Fibroblast of pulmonary artery (primary cell): ENCODE measurements around the gene AMH.
"Not testable (repeated sequence)": the region's sequence is repeated elsewhere in the genome, so short reads cannot be mapped to it uniquely, and the experiment has no call there.

Source experiments
- DNase-seq: peaks from one replicate; pipeline ENCODE4 v3.0.0-alpha.2; 2010; ENCODE audit warnings: low read depth
- H3K4me3 ChIP-seq: replicated peaks from 2 replicates; pipeline ENCODE4 v1.5.1; 2011; ENCODE audit warnings: low read depth, mild to moderate bottlenecking, control low read depth, low read length, moderate library complexity
- CTCF ChIP-seq: IDR thresholded peaks from 2 replicates; pipeline ENCODE4 v1.5.1; 2011; ENCODE audit warnings: mild to moderate bottlenecking, control low read depth, low read length, inconsistent platforms; ENCODE audit errors: missing control alignments

Gene AMH

GRCh38 chr19:2280633-2281264 is 31.6 kb downstream of the AMH start:
- DNase-seq, result no peak
- TF ChIP-seq CTCF, result no peak
- H3K4me3 ChIP-seq, result no peak overlapping the region

- peak overlapping the region; percentile 31 for H3K4me3 ChIP-seq
- DNase-seq, result not testable (repeated sequence)
Observed at GRCh38 chr19:2281265-2282061, 32.3 kb downstream of the AMH start.

- TF ChIP-seq CTCF, result no peak
- peak; percentile 35 for DNase-seq
- peak within 1 kb of the TSS; percentile 31 for H3K4me3 ChIP-seq
Observed at GRCh38 chr19:2282062-2282861, 33.1 kb downstream of the AMH start, which contains the start of gene PEAK3. Gene PEAK3, minus strand, starts transcription at chr19:2282175. Its CDS starts 1,244 bp downstream, at chr19:2280931.

GRCh38 chr19:2282862-2283237 is 33.7 kb downstream of the AMH start:
- TF ChIP-seq CTCF, result no peak
- H3K4me3 ChIP-seq, result no peak overlapping the region
- no peak for DNase-seq

GRCh38 chr19:2283835-2284507 is 34.8 kb downstream of the AMH start:
- TF ChIP-seq CTCF, result no peak
- no peak for DNase-seq
- H3K4me3 ChIP-seq, result no peak overlapping the region

GRCh38 chr19:2286402-2287140 is 37.4 kb downstream of the AMH start:
- no peak for DNase-seq
- no peak overlapping the region for H3K4me3 ChIP-seq
- TF ChIP-seq CTCF, result no peak
